ENCODE results near the gene FOLR3. TPM values are rescaled to one million over a fixed set of nuclear protein-coding genes. Genes with fewer than 3 reads are reported as not detected.
"Not testable (repeated sequence)": the region's sequence is repeated elsewhere in the genome, so short reads cannot be mapped to it uniquely, and the experiment has no call there.

FOLR3 gene
- total RNA-seq, 6 experiments from 2014 or later, result 9.1 to 13.7 (median 10.9) TPM

DNA sequence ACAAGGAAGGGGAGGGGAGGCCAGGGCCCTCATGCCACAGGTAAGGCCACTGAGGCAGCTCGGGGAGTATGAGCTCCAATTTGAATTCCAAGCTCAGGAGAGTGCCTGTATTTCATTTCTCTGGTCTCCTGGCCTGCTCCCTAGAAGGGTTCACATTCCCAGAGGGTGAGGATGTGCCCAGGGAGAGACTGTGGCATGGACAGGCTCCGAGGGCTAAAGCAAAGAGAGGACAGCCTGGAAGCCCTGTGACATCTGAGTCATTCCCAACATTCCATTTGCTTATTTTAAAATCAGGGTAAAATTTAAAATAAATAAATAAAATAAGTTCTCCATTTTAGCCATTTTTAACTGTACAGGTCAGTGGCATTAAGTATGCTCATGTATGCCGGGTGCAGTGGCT is 37.8 kb downstream of the FOLR3 start:
- peak overlapping the region; percentile 29; the same call in 1 of the 2 replicates for H3K27ac Mint-ChIP-seq
- no peak overlapping the region for H3K4me3 Mint-ChIP-seq
- TF ChIP-seq, protein P1, sequence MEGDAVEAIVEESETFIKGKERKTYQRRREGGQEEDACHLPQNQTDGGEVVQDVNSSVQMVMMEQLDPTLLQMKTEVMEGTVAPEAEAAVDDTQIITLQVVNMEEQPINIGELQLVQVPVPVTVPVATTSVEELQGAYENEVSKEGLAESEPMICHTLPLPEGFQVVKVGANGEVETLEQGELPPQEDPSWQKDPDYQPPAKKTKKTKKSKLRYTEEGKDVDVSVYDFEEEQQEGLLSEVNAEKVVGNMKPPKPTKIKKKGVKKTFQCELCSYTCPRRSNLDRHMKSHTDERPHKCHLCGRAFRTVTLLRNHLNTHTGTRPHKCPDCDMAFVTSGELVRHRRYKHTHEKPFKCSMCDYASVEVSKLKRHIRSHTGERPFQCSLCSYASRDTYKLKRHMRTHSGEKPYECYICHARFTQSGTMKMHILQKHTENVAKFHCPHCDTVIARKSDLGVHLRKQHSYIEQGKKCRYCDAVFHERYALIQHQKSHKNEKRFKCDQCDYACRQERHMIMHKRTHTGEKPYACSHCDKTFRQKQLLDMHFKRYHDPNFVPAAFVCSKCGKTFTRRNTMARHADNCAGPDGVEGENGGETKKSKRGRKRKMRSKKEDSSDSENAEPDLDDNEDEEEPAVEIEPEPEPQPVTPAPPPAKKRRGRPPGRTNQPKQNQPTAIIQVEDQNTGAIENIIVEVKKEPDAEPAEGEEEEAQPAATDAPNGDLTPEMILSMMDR (IDR thresholded peaks at IDR 0.05), result no peak

DNA sequence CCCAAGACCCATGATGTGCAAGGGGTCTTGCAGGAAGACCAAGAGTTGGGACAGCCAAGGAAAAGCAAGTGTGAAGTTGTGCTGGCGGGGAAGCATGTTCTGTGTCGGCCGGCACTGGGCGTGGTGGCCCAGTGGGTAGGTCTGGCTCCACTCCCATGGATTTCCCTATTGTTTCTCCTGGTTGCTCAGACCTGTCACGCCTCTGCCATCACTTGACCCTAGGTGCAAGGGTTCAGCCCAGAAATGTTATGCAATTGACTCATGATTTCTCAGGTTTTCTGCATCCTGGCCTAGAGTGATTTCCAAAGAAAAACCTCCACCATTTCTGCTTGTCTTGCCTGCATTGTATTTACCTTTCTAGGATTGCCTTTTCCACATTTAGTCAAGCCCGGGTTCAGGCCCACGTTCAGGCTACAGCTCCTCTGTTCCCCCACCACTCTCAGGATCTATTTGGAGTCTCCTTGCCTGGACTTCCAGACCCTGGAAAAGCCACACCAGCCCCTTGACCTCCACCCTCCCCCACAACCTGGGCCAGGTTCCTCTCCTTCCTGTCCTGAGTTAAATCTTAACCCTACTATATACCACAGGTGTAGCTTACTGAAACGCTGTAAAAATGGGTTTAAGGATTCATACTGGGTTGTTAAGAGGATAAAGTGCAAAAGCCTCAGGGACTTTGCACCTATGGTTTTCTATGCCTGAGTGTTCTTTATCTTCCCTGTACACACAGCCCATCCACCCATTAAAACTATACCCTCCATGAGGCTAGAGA is 39.0 kb downstream of the FOLR3 start:
- peaks cover 19% of the 10 kb centered on the region for H3K4me1 Mint-ChIP-seq (ENCODE audit: low read depth)
- TF ChIP-seq, protein P1 (IDR thresholded peaks at IDR 0.05), result no peak
- no peak overlapping the region for H3K4me3 Mint-ChIP-seq
- H3K27me3 Mint-ChIP-seq (ENCODE audit: insufficient read depth), result no peaks in the 10 kb centered on the region; the same call in 1 of the 2 replicates
- no peaks in the 10 kb centered on the region for H3K36me3 Mint-ChIP-seq (ENCODE audit: low read depth)
- no peaks in the 10 kb centered on the region for H3K9me3 Mint-ChIP-seq
- DNase-seq, result no peak
- no peak overlapping the region for H3K27ac Mint-ChIP-seq

More for the DNA sequence above, 37.8 kb downstream of the FOLR3 start:
- Mint-ChIP-seq H3K9me3 (no peaks in the 10 kb centered on the region), H3K4me1 (ENCODE audit: low read depth) (peaks cover 13% of the 10 kb centered on the region), H3K36me3 (ENCODE audit: low read depth) (no peaks in the 10 kb centered on the region), H3K27me3 (ENCODE audit: insufficient read depth) (no peaks in the 10 kb centered on the region; the same call in 1 of the 2 replicates)
- peak; percentile 15 for DNase-seq

DNA sequence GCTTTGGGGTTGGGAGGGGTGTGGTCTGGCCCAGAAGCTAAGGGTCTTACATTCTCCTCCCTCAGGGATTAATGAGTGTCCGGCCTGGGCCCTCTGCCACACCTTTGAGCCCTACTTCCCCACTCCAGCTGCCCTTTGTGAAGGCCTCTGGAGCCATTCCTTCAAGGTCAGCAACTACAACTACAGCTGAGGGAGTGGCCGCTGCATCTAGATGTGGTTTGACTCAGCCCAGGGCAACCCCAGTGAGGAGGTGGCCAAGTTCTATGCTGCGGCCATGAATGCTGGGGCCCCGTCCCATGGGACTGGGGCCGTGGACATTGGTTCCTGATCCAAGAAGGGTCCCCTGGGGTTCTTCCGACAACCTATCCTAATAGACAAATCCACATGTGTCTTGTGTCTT is 42.1 kb downstream of the FOLR3 start:
- TF ChIP-seq, protein P1 (IDR thresholded peaks at IDR 0.05), result no peak
- DNase-seq, result no peak
- H3K4me1 Mint-ChIP-seq (ENCODE audit: low read depth), result peaks cover 39% of the 10 kb centered on the region
- H3K9me3 Mint-ChIP-seq, result no peaks in the 10 kb centered on the region
- H3K27me3 Mint-ChIP-seq (ENCODE audit: insufficient read depth), result peaks cover 1% of the 10 kb centered on the region; the same call in 1 of the 2 replicates
- no peaks in the 10 kb centered on the region for H3K36me3 Mint-ChIP-seq (ENCODE audit: low read depth)
- H3K4me3 Mint-ChIP-seq, result no peak overlapping the region
- H3K27ac Mint-ChIP-seq, result no peak overlapping the region

DNA sequence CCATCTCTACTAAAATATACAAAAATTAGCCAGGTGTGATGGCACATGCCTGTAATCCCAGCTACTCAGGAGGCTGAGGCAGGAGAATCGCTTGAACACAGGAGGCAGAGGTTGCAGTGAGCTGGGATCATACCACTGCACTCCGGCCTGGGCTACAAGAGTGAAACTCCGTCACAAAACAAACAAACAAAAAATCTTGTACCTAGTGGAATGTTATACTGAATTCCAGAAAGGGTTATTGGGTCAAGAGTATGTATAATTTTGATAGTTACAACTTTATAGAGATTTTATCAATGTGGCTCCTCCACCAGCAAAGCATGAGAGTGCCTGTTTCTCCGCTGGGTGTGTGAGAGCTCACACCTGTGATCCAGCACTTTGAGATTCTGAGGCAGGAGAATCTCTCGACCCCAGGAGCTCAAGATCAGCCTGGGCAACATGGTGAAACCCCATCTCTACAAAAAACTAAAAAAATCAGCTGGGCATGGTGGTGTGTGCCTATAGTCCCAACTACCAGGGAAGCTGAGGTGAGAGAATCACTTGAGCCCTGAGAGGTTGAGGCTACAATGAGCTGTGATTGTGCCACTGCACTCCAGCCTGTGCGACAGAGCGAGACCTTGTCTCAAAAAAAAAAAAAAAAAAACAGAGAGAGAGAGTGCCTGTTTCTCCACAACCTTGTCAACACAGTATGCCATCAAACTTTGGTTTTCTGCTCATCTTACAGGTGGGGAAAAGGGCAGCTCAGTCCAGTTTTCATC is 43.7 kb downstream of the FOLR3 start:
- no peak overlapping the region for H3K27ac Mint-ChIP-seq
- no peak overlapping the region for H3K4me3 Mint-ChIP-seq
- TF ChIP-seq, protein P1 (IDR thresholded peaks at IDR 0.05), result no peak
- peaks cover 1% of the 10 kb centered on the region; the same call in 1 of the 2 replicates for H3K27me3 Mint-ChIP-seq (ENCODE audit: insufficient read depth)
- H3K9me3 Mint-ChIP-seq, result no peaks in the 10 kb centered on the region
- H3K4me1 Mint-ChIP-seq (ENCODE audit: low read depth), result peaks cover 43% of the 10 kb centered on the region
- no peaks in the 10 kb centered on the region for H3K36me3 Mint-ChIP-seq (ENCODE audit: low read depth)
- no peak for DNase-seq

DNA sequence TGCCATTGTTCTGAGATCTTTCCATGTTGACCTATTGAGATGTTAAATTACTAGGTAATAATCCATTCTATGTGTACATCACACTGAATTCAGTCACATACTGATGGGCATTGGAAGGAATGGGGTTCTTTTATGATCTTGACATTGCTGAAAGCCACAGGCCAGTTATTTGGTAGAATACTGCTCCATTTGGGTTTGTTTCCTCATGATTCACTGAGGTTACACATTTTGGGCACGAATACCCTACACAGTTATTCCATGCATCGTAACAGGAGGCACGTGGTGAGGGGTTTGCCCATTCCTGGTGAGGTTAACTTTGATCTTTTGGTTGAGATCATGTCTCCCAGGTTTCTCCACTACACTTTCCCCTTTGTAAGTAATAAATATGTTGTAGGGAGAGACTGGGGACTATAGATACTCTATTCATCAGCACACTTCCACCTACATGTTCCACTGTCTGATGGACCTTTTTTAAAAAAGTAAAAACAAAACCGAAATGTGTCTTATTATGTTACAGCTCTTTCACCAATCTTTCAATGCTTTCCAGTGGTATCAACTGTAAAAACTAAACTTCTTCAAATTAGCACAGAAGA is 44.4 kb downstream of the FOLR3 start:
- peaks cover 1% of the 10 kb centered on the region; the same call in 1 of the 2 replicates for H3K27me3 Mint-ChIP-seq (ENCODE audit: insufficient read depth)
- DNase-seq, result no peak
- H3K36me3 Mint-ChIP-seq (ENCODE audit: low read depth), result no peaks in the 10 kb centered on the region
- H3K9me3 Mint-ChIP-seq, result no peaks in the 10 kb centered on the region
- TF ChIP-seq, protein P1 (IDR thresholded peaks at IDR 0.05), result no peak
- H3K4me3 Mint-ChIP-seq, result no peak overlapping the region
- no peak overlapping the region for H3K27ac Mint-ChIP-seq
- peaks cover 43% of the 10 kb centered on the region for H3K4me1 Mint-ChIP-seq (ENCODE audit: low read depth)

DNA sequence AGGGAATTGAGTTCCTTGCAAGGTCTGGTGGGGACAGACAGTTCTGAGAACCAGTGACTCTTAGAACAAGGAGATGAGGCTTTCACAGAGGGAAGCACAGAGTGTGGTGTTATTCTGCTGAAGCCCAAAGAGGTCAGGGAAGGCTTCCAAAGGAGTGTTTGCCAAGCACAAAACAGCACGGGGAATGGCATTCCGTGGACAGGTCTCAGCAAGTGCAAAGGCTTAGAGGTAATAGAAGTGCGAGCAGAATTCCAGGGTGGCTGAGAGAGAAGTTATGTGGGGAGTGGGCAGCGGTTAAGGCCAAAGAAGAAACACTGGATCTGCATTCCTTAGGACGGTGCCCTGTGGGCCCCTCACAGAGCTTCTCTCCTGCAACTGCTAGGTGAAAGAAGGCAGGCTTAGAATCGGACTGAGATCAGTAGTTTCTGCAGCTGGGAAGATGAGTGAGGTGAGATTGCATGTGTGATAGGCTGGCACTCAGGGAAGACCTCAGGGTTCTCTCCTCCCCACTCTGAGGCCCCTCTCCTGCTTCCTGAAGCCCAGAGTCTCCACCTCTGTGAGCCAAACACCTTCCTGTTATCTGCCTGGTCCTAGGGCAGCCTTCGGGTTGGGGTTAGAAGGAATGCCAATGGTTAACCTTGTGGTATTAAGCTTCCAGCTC is 45.5 kb downstream of the FOLR3 start:
- Mint-ChIP-seq H3K27ac (peak overlapping the region; percentile 74), H3K4me1 (ENCODE audit: low read depth) (peaks cover 43% of the 10 kb centered on the region)
- H3K4me3 Mint-ChIP-seq, result not testable (repeated sequence)

More for the DNA sequence above, 45.5 kb downstream of the FOLR3 start:
- not testable (repeated sequence) for H3K27me3 Mint-ChIP-seq (ENCODE audit: insufficient read depth); H3K9me3 Mint-ChIP-seq; H3K36me3 Mint-ChIP-seq (ENCODE audit: low read depth); DNase-seq
